ENCODE results near the gene USP2. TPM values are rescaled to one million over a fixed set of nuclear protein-coding genes. Genes with fewer than 3 reads are reported as not detected.
"Not testable (repeated sequence)": the region's sequence is repeated elsewhere in the genome, so short reads cannot be mapped to it uniquely, and the experiment has no call there.

The USP2 gene
- total and polyA plus RNA-seq, 2 of the 4 experiments (the other 2 are of a cell fraction): 0.18 to 0.79 TPM

DNA sequence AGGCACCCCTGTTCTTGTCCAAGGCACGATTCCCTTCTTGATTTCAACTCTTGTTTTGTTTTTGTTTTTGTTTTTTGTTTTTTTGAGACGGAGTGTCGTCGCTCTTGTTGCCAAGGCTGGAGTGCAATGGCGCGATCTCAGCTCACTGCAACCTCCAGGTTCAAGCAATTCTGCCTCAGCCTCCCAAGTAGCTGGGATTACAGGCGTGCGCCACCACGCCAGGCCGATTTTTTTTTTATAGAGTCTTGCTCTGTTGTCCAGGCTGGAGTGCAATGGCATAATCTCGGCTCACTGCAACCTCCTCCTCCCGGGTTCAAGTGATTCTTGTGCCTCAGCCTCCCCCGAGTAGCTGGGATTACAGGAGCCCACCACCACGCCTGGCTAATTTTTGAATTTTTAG, 1.0 kb upstream of the USP2 start:
- in situ Hi-C loops (cut with MboI; ENCODE audit: low sequenced_read_pairs): not testable (repeated sequence)

More for the DNA sequence above, 1.0 kb upstream of the USP2 start:
- DNase-seq; H4K8ac ChIP-seq (ENCODE audit: low read depth in 2 of 2, low read length in 2 of 2); H3K14ac ChIP-seq (replicated peaks; ENCODE audit: low read depth, low read length); H4K91ac ChIP-seq (ENCODE audit: insufficient read depth, low read depth, low read length); H3K9ac ChIP-seq (ENCODE audit: low read depth, low read length); H3K23ac ChIP-seq (ENCODE audit: low read depth, low read length); H2BK15ac ChIP-seq (ENCODE audit: low read depth, low read length); H3K4me3 ChIP-seq (ENCODE audit: insufficient read depth, low read depth, low read length); ATAC-seq (ENCODE audit: low read depth); POLR2A ChIA-PET (ENCODE audit: unreplicated experiment); H3K4me2 ChIP-seq (ENCODE audit: low read depth, low read length); H3K18ac ChIP-seq (ENCODE audit: low read depth, low read length); intact Hi-C loops (cut with micrococcal nuclease); H3K79me1 ChIP-seq (ENCODE audit: low read depth in 1 of 2, low read length in 2 of 2); H2AK5ac ChIP-seq (ENCODE audit: low read depth, low read length); H2BK120ac ChIP-seq (ENCODE audit: low read depth, low read length); H2BK5ac ChIP-seq (ENCODE audit: low read depth, low read length, poor library complexity, severe bottlenecking); H3K4me1 ChIP-seq (ENCODE audit: control insufficient read depth, insufficient read depth, low read length); H2AFZ ChIP-seq (replicated peaks; ENCODE audit: low read length, poor library complexity); H3K9me1 ChIP-seq (ENCODE audit: insufficient read depth, low read length); H3K56ac ChIP-seq (ENCODE audit: extremely low read depth, insufficient read depth, low read length); H3K9me3 ChIP-seq (ENCODE audit: control insufficient read depth, insufficient read depth, low read length); H4K5ac ChIP-seq (ENCODE audit: low read depth, low read length); H3K4ac ChIP-seq (ENCODE audit: low read depth, low read length); H3K36me3 ChIP-seq (ENCODE audit: control insufficient read depth, insufficient read depth, low read length); H2AK9ac ChIP-seq (replicated peaks; ENCODE audit: low read depth, low read length, poor library complexity); H4K20me1 ChIP-seq (ENCODE audit: insufficient read depth, low read length); dilution Hi-C loops (cut with HindIII; ENCODE audit: low sequenced_read_pairs, unreplicated experiment); BruUV-seq (replicated peaks); H3K27ac ChIP-seq (ENCODE audit: insufficient read depth, low read length); H2BK20ac ChIP-seq (ENCODE audit: low read depth, low read length): not testable (repeated sequence)
- H3K27me3 ChIP-seq (ENCODE audit: control insufficient read depth, insufficient read depth, low read length): peaks cover 20% of the 10 kb centered on the region
- CTCF ChIA-PET: interaction anchor here (0.6 to 3.2 kb wide), 4 partner anchors 8 to 92 kb away, joined by 3 to 23 read pairs (median 6); no protein-coding TSS in a partner anchor
- 90% methylated on average over 7 of the region's 14 CpGs; no CpG with 5 or more reads in 1 of the 2 experiments for WGBS, 2 experiments (ENCODE audit: extremely low coverage in 2 of 2, insufficient read length in 1 of 2)

Measured in IMR-90 (cell line).